ENCODE data around the gene C1orf226. TPM values are rescaled to one million over a fixed set of nuclear protein-coding genes. Genes with fewer than 3 reads are reported as not detected.

Gene C1orf226
- total RNA-seq, 3 donors from 2014 or later: 29.1 to 31.2 (median 30.0) TPM

GRCh38 chr1:162381941-162382750 is 618 bp downstream of the C1orf226 start:
- Histone ChIP-seq H3K4me1 (ENCODE audit: low read depth) (peaks cover 35% of the 10 kb centered on the region), H3K36me3 (ENCODE audit: low read depth) (no peaks in the 10 kb centered on the region), H3K9me3 (no peaks in the 10 kb centered on the region), H3K4me3 (no peak overlapping the region)
- DNase-seq (peak in 2 of 3 donors; percentile 56 to 65), ATAC-seq (peak; percentile 68)
- intact Hi-C loops (cut with DNase I, micrococcal nuclease): loop anchor here in 1 of 2 donors (10.0 kb wide), 1 partner anchor 97 kb away; no protein-coding TSS in a partner anchor
- TF ChIP-seq, protein P1, sequence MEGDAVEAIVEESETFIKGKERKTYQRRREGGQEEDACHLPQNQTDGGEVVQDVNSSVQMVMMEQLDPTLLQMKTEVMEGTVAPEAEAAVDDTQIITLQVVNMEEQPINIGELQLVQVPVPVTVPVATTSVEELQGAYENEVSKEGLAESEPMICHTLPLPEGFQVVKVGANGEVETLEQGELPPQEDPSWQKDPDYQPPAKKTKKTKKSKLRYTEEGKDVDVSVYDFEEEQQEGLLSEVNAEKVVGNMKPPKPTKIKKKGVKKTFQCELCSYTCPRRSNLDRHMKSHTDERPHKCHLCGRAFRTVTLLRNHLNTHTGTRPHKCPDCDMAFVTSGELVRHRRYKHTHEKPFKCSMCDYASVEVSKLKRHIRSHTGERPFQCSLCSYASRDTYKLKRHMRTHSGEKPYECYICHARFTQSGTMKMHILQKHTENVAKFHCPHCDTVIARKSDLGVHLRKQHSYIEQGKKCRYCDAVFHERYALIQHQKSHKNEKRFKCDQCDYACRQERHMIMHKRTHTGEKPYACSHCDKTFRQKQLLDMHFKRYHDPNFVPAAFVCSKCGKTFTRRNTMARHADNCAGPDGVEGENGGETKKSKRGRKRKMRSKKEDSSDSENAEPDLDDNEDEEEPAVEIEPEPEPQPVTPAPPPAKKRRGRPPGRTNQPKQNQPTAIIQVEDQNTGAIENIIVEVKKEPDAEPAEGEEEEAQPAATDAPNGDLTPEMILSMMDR (IDR thresholded peaks at IDR 0.05): no peak

DNA sequence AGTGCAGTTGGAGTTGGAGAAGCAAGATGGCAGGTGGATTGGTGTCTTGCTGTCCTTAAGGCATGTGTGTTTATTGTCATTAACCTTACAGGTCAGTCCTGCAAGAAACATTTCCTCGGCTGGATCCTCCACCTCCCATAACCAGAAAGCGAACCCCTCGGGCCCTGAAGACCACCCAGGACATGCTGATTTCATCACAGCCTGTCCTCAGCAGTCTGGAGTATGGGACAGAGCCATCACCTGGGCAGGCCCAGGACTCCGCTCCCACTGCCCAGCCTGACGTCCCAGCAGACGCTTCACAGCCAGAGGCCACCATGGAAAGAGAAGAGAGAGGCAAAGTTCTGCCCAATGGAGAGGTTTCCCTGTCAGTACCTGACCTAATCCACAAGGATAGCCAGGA is 1.6 kb downstream of the C1orf226 start:
- no peak for DNase-seq
- Histone ChIP-seq H3K9me3 (no peaks in the 10 kb centered on the region), H3K4me1 (ENCODE audit: low read depth) (peaks cover 35% of the 10 kb centered on the region), H3K4me3 (no peak overlapping the region), H3K36me3 (ENCODE audit: low read depth) (no peaks in the 10 kb centered on the region)
- TF ChIP-seq, protein P1 (IDR thresholded peaks at IDR 0.05): no peak
- no peak for ATAC-seq
- intact Hi-C loops (cut with DNase I, micrococcal nuclease): loop anchor here in 1 of 2 donors (10.0 kb wide), 1 partner anchor 98 kb away; no protein-coding TSS in a partner anchor

DNA sequence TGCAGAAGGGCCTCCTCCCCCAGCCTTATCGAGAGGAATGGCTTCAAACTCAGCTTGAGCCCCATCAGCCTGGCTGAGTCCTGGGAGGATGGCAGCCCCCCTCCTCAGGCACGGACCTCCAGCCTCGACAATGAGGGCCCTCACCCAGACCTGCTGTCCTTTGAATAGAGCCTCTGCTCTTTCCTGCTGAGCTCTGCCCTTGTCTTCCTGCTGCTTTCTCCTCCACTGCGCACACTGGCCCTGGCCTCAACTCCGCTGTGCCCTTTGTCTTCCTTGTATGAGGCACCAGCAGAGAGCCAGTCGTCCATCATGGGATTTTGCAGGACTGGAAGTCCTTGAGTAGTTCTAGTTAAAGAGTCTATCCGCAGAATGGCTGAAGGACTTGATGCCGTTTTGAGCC is 2.0 kb downstream of the C1orf226 start:
- Histone ChIP-seq H3K36me3 (ENCODE audit: low read depth) (no peaks in the 10 kb centered on the region), H3K4me1 (ENCODE audit: low read depth) (peaks cover 37% of the 10 kb centered on the region), H3K9me3 (no peaks in the 10 kb centered on the region), H3K4me3 (no peak overlapping the region)
- DNase-seq: peak in 1 of 3 donors; percentile 5
- intact Hi-C loops (cut with DNase I, micrococcal nuclease): loop anchor here in 1 of 2 donors (10.0 kb wide), 1 partner anchor 99 kb away; no protein-coding TSS in a partner anchor
- TF ChIP-seq, protein P1 (IDR thresholded peaks at IDR 0.05): no peak
- ATAC-seq: no peak

DNA sequence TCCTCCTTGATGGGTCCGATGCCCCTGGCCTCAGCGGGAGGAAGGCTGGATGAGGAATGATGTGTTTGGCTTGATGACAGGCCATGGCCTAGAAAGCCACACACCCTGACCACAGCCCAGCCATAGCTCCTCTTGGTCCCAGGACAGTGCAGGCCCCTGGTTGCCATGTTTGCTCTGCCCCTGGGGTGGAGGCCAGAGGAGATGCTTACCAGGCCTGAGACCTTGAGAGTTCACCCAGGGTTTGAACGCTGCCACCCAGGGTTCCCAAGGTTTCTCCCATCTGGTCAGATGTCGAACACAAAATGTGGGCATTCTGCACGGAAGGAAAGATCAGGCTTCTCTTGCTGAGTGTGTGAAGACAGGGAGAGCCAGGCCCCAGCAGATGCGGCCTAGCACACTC is 2.6 kb downstream of the C1orf226 start:
- peak in 1 of 3 donors; percentile 29 for DNase-seq
- TF ChIP-seq, protein P1 (IDR thresholded peaks at IDR 0.05): no peak
- Histone ChIP-seq H3K36me3 (ENCODE audit: low read depth) (no peaks in the 10 kb centered on the region), H3K4me1 (ENCODE audit: low read depth) (peaks cover 38% of the 10 kb centered on the region), H3K9me3 (no peaks in the 10 kb centered on the region), H3K4me3 (no peak overlapping the region)
- no peak for ATAC-seq
- intact Hi-C loops (cut with DNase I, micrococcal nuclease): loop anchor here in 1 of 2 donors (10.0 kb wide), 1 partner anchor 99 kb away; no protein-coding TSS in a partner anchor

GRCh38 chr1:162384601-162385279 is 3.2 kb downstream of the C1orf226 start:
- TF ChIP-seq, protein P1 (IDR thresholded peaks at IDR 0.05): no peak
- intact Hi-C loops (cut with DNase I, micrococcal nuclease): loop anchor here in 1 of 2 donors (10.0 kb wide), 1 partner anchor 100 kb away; no protein-coding TSS in a partner anchor
- no peak for ATAC-seq
- Histone ChIP-seq H3K36me3 (ENCODE audit: low read depth) (no peaks in the 10 kb centered on the region), H3K4me1 (ENCODE audit: low read depth) (peaks cover 43% of the 10 kb centered on the region), H3K9me3 (no peaks in the 10 kb centered on the region), H3K4me3 (no peak overlapping the region)
- peak in 1 of 3 donors; percentile 9 for DNase-seq

Measured in mucosa of descending colon (tissue), 3 donors.